Subcutaneous adipose tissue (tissue), 4 donors: ENCODE measurements around the gene AWAT1. TPM values are rescaled to one million over a fixed set of nuclear protein-coding genes. Genes with fewer than 3 reads are reported as not detected.

Experiments used
- CTCF ChIP-seq: fragments of 450-650 bp; IDR thresholded peaks from one replicate; pipeline ENCODE4 v1.5.1; 2016; ENCODE audit warnings: low read depth, mild to moderate bottlenecking, control low read depth, antibody characterized with exemption, moderate library complexity
- total RNA-seq, 4 donors: library from RNA; depleted of rRNA; stranded (reverse); fragments of >200 nt; gene quantifications; one replicate each; pipeline ENCODE4 v1.1.0, GENCODE V29; 2016

AWAT1 gene
- total RNA-seq, 4 donors from 2014 or later = not detected

- no peak for TF ChIP-seq CTCF
Observed at GRCh38 chrX:70226687-70227086, 7.8 kb upstream of the AWAT1 start.

- TF ChIP-seq CTCF = no peak
Observed at GRCh38 chrX:70231666-70232065, 2.8 kb upstream of the AWAT1 start.

- no peak for TF ChIP-seq CTCF
Observed at GRCh38 chrX:70240751-70241150, 6.3 kb downstream of the AWAT1 start.

GRCh38 chrX:70241501-70241900 is 7.0 kb downstream of the AWAT1 start:
- TF ChIP-seq CTCF = no peak

- TF ChIP-seq CTCF = no peak
Observed at GRCh38 chrX:70244881-70245280, 10.4 kb downstream of the AWAT1 start.

- no peak for TF ChIP-seq CTCF
Observed at GRCh38 chrX:70247252-70247651, 12.8 kb downstream of the AWAT1 start.

- TF ChIP-seq CTCF = no peak
Observed at GRCh38 chrX:70252491-70252890, 18.0 kb downstream of the AWAT1 start.
